ENCODE measurements around the gene CYBRD1.

Gene CYBRD1

DNA sequence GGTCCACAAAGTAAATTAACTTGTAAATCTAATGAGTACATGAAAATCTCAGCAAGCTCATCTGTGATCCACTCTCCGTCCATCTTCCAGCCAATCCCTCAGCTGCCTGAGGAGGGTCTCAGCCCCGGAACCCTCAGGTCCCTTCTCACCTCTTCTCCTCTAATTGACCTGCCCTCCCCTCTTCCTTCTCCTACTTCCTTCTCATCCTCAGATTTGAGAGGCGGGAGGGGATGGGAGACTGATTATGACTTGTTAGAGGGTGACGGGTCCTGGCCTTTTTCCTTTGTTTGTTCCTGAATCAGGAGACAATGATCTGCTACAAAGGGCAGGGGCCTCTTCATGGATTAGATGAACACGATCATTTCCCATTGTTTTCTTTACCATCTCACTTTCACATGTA is 80.1 kb downstream of the CYBRD1 start:
- DNase-seq (ENCODE audit: low read depth) = no peak

All from T follicular helper cell (primary cell).